DND-41 (cell line): ENCODE results near the gene SLAMF9.

Experiments
- EZH2 ChIP-seq: IDR thresholded peaks from 3 replicates; pipeline ENCODE4 v1.6.1; 2012; ENCODE audit warnings: borderline replicate concordance, low read depth, mild to moderate bottlenecking, moderate library complexity, low read length, inconsistent platforms; ENCODE audit not compliant: severe bottlenecking
- TF ChIP-seq, protein P1 (sequence below): IDR thresholded peaks from 2 replicates; pipeline ENCODE4 v1.5.1; 2012; ENCODE audit warnings: borderline replicate concordance, low read length, moderate library complexity, mild to moderate bottlenecking; ENCODE audit not compliant: poor library complexity, severe bottlenecking; ENCODE audit errors: extremely low read depth

DNA sequence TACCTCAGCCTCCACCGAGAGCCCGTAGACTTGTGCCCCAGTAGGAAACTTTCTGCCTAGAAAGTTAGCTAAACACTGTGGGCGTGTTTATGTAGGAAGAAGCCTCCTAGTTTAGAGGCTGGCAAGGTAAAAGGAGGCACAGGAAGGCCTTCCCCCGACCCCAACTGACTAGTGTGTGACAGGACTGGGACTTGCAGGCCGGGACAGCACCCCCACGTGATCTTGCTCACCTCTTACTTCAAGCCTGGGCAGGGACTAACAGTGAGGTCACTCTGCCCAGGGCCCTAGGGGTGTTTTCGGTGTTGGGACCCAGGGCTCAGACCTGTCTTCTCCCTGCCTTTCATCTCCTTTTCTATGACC is 28.3 kb downstream of the SLAMF9 start:
- no peak for TF ChIP-seq EZH2
- TF ChIP-seq, protein P1, sequence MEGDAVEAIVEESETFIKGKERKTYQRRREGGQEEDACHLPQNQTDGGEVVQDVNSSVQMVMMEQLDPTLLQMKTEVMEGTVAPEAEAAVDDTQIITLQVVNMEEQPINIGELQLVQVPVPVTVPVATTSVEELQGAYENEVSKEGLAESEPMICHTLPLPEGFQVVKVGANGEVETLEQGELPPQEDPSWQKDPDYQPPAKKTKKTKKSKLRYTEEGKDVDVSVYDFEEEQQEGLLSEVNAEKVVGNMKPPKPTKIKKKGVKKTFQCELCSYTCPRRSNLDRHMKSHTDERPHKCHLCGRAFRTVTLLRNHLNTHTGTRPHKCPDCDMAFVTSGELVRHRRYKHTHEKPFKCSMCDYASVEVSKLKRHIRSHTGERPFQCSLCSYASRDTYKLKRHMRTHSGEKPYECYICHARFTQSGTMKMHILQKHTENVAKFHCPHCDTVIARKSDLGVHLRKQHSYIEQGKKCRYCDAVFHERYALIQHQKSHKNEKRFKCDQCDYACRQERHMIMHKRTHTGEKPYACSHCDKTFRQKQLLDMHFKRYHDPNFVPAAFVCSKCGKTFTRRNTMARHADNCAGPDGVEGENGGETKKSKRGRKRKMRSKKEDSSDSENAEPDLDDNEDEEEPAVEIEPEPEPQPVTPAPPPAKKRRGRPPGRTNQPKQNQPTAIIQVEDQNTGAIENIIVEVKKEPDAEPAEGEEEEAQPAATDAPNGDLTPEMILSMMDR, result no peak
